ENCODE results near the gene PTPRG. TPM values are rescaled to one million over a fixed set of nuclear protein-coding genes. Genes with fewer than 3 reads are reported as not detected.
A peak's percentile ranks its signal among the peaks of the same experiment; 100 is the strongest.

Gene PTPRG
- total RNA-seq, 2 donors from 2014 or later, result 76.5 to 108 TPM

DNA sequence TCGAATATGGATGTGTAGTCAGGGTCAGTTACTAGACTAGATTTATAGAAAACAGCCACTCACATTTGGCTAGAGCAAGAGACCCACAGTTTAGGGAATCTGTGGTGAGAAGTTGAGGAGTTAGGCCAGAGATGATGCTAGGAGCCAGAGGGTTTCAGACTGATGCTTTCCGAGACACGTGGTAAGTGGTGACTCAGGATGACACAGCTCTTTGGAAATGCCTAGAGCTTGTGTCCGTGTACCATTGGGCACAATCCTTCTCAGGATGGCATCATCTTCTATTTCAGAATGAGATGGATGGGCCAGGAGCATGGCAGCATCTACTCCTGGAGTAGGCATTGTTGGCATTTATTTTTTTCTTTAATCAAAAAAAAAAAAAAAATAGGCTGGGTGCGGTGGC is 28.5 kb downstream of the PTPRG start:
- H3K36me3 ChIP-seq (ENCODE audit: control insufficient read depth, insufficient read depth, low read length), result no peaks in the 10 kb centered on the region
- H3K9ac ChIP-seq (ENCODE audit: extremely low read depth, low read length, poor library complexity, severe bottlenecking), result no peak overlapping the region
- H3K27me3 Mint-ChIP-seq (ENCODE audit: insufficient read depth), result no peaks in the 10 kb centered on the region
- H3K9me3 Mint-ChIP-seq, result no peaks in the 10 kb centered on the region
- H3K9me3 ChIP-seq (ENCODE audit: control insufficient read depth, low read length), result no peaks in the 10 kb centered on the region
- no peak overlapping the region for H3K4me3 ChIP-seq (ENCODE audit: low read length)
- peaks cover 27% of the 10 kb centered on the region for H3K36me3 Mint-ChIP-seq (ENCODE audit: low read depth)
- no peak overlapping the region for H3K27ac Mint-ChIP-seq
- H3K27ac ChIP-seq (ENCODE audit: low read depth, low read length), result no peak overlapping the region
- no peak overlapping the region for H3K4me3 Mint-ChIP-seq
- WGBS, 2 experiments (ENCODE audit: insufficient coverage in 1 of 2, insufficient read length in 1 of 2), result 93 to 96% methylated on average over 5 of the region's 5 CpGs
- TF ChIP-seq, protein P1, sequence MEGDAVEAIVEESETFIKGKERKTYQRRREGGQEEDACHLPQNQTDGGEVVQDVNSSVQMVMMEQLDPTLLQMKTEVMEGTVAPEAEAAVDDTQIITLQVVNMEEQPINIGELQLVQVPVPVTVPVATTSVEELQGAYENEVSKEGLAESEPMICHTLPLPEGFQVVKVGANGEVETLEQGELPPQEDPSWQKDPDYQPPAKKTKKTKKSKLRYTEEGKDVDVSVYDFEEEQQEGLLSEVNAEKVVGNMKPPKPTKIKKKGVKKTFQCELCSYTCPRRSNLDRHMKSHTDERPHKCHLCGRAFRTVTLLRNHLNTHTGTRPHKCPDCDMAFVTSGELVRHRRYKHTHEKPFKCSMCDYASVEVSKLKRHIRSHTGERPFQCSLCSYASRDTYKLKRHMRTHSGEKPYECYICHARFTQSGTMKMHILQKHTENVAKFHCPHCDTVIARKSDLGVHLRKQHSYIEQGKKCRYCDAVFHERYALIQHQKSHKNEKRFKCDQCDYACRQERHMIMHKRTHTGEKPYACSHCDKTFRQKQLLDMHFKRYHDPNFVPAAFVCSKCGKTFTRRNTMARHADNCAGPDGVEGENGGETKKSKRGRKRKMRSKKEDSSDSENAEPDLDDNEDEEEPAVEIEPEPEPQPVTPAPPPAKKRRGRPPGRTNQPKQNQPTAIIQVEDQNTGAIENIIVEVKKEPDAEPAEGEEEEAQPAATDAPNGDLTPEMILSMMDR (conservative IDR thresholded peaks at IDR 0.05), result no peak
- no peaks in the 10 kb centered on the region for H3K4me1 ChIP-seq (ENCODE audit: control insufficient read depth, insufficient read depth, low read length)
- no peaks in the 10 kb centered on the region for H3K27me3 ChIP-seq (ENCODE audit: control insufficient read depth, insufficient read depth, low read length, poor library complexity, severe bottlenecking)
- DNase-seq, result no peak
- H3K4me1 Mint-ChIP-seq, result peaks cover 47% of the 10 kb centered on the region

DNA sequence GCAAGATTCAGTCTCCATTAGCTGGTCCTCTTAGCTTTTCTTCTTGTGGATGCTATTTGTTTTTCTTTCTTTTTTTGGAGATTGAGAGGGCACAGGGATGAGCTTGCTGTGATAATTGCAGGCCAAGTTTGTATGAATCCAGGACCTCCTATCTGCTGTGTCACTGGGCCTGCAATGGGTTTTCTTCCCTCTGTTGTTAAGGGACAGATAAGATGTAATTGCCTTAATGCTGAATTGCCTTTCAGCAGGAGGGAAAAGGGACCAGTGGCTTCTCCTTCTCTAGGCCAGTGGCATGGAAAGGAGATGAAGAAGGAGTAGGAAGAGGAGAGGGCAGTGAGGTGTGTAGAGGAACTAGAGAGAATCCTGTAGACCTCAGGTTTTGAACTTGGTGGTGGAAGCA is 29.9 kb downstream of the PTPRG start:
- Mint-ChIP-seq H3K4me1 (peaks cover 51% of the 10 kb centered on the region), H3K36me3 (ENCODE audit: low read depth) (peaks cover 19% of the 10 kb centered on the region)

DNA sequence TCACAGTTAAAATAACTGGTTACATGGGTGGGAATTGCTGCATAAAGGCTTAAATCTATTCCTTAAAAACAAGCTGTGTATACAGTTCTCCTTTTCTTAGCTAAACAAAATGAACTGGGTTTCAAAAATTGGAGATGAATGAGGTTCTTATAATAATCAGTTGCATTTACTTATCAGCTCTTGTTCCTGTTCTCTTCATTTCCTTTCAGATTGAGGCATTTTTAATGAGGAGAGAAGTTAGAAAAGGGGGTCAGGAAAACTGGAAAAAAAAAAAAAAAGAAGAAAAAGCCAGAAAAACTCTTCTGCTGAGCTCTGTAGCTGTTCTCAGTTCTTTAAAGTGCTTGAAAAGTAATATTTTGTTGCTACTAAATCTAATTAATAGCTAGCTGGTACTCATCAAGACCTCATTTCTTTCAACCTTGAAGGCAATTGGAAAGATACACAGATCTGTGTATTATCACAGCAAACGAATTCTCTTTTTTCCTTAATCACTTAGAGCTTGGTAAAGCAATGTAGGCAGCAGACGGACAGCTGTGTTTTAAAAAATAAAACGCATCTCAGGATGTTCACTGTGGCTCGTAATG is 32.2 kb downstream of the PTPRG start:
- no peak overlapping the region for H3K27ac Mint-ChIP-seq
- Histone ChIP-seq H3K9me3 (ENCODE audit: control insufficient read depth, low read length) (no peaks in the 10 kb centered on the region), H3K36me3 (ENCODE audit: control insufficient read depth, insufficient read depth, low read length) (no peaks in the 10 kb centered on the region), H3K4me3 (ENCODE audit: low read length) (no peak overlapping the region), H3K4me1 (ENCODE audit: control insufficient read depth, insufficient read depth, low read length) (peaks cover 4% of the 10 kb centered on the region), H3K27ac (ENCODE audit: low read depth, low read length) (no peak overlapping the region), H3K27me3 (ENCODE audit: control insufficient read depth, insufficient read depth, low read length, poor library complexity, severe bottlenecking) (no peaks in the 10 kb centered on the region), H3K9ac (ENCODE audit: extremely low read depth, low read length, poor library complexity, severe bottlenecking) (no peak overlapping the region)
- H3K36me3 Mint-ChIP-seq (ENCODE audit: low read depth), result peaks cover 16% of the 10 kb centered on the region
- peaks cover 62% of the 10 kb centered on the region for H3K4me1 Mint-ChIP-seq
- TF ChIP-seq, protein P1 (conservative IDR thresholded peaks at IDR 0.05), result no peak
- WGBS, 2 experiments (ENCODE audit: insufficient coverage in 1 of 2, insufficient read length in 1 of 2), result 86 to 90% methylated on average over 4 of the region's 4 CpGs
- no peaks in the 10 kb centered on the region for H3K9me3 Mint-ChIP-seq
- no peaks in the 10 kb centered on the region for H3K27me3 Mint-ChIP-seq (ENCODE audit: insufficient read depth)
- H3K4me3 Mint-ChIP-seq, result no peak overlapping the region
- DNase-seq, result no peak

More for the DNA sequence above, 29.9 kb downstream of the PTPRG start:
- no peaks in the 10 kb centered on the region for H3K9me3 Mint-ChIP-seq
- H3K27me3 Mint-ChIP-seq (ENCODE audit: insufficient read depth), result no peaks in the 10 kb centered on the region
- peak overlapping the region; percentile 2 for H3K27ac Mint-ChIP-seq
- Histone ChIP-seq H3K36me3 (ENCODE audit: control insufficient read depth, insufficient read depth, low read length) (no peaks in the 10 kb centered on the region), H3K9ac (ENCODE audit: extremely low read depth, low read length, poor library complexity, severe bottlenecking) (no peak overlapping the region), H3K4me1 (ENCODE audit: control insufficient read depth, insufficient read depth, low read length) (no peaks in the 10 kb centered on the region), H3K27ac (ENCODE audit: low read depth, low read length) (no peak overlapping the region), H3K4me3 (ENCODE audit: low read length) (no peak overlapping the region), H3K27me3 (ENCODE audit: control insufficient read depth, insufficient read depth, low read length, poor library complexity, severe bottlenecking) (no peaks in the 10 kb centered on the region), H3K9me3 (ENCODE audit: control insufficient read depth, low read length) (no peaks in the 10 kb centered on the region)
- no peak overlapping the region for H3K4me3 Mint-ChIP-seq
- no peak for DNase-seq
- TF ChIP-seq, protein P1 (conservative IDR thresholded peaks at IDR 0.05), result no peak
